Ascending aorta (tissue), 2 donors: ENCODE results near the gene GIT1. TPM values are rescaled to one million over a fixed set of nuclear protein-coding genes. Genes with fewer than 3 reads are reported as not detected.

Experiments
- DNase-seq, 2 donors: peaks; one replicate each; pipeline ENCODE4 v3.0.0-alpha.2; 2019; ENCODE audit warnings: low spot score in 2 of 2
- H3K27ac ChIP-seq, 2 donors: fragments of 200-600 bp; sonication (generic); one replicate each; pipeline ENCODE4 v1.5.1; 2016 to 2017; ENCODE audit warnings: mild to moderate bottlenecking in 1 of 2
- H3K27me3 ChIP-seq: fragments of 200-600 bp; sonication (generic); one replicate; pipeline ENCODE4 v1.5.1; 2017
- H3K36me3 ChIP-seq, 2 donors: fragments of 200-600 bp; sonication (generic); one replicate each; pipeline ENCODE4 v1.5.1; 2016
- H3K4me1 ChIP-seq, 2 donors: fragments of 200-600 bp; sonication (generic); one replicate each; pipeline ENCODE4 v1.5.1; 2016 to 2017; ENCODE audit warnings: mild to moderate bottlenecking in 1 of 2
- H3K4me3 ChIP-seq, 2 donors: fragments of 200-600 bp; sonication (generic); one replicate each; pipeline ENCODE4 v1.5.1; 2016 to 2017; ENCODE audit warnings: mild to moderate bottlenecking in 1 of 2
- H3K9me3 ChIP-seq, 2 donors: fragments of 200-600 bp; sonication (generic); one replicate each; pipeline ENCODE4 v1.5.1; 2016
- CTCF ChIP-seq, 3 experiments: fragments of 200-600 bp in 2 of 3; fragments of 450-650 bp in 1 of 3; sonication (generic) in 2 of 3; IDR thresholded peaks; one replicate each; pipeline ENCODE4 v1.5.1; 2016 to 2019; ENCODE audit warnings: antibody characterized with exemption in 3 of 3, mild to moderate bottlenecking in 1 of 3, moderate library complexity in 1 of 3
- intact Hi-C: fragments of 100-400 bp; cut with DNase I; formaldehyde crosslinking; loops from one replicate; pipeline ENCODE4 v1.15.1; 2023
- total RNA-seq: library from RNA; depleted of rRNA; stranded (reverse); fragments of >200 nt; gene quantifications from one replicate; pipeline ENCODE4 v1.1.0, GENCODE V29; 2016

Gene GIT1
- total RNA-seq, 1 donor from 2014 or later, result 142 TPM

- no peaks in the 10 kb centered on the region for H3K4me1 ChIP-seq
- intact Hi-C loops, result no loop called here
Observed at GRCh38 chr17:29549177-29549923, 40.1 kb downstream of the GIT1 start.

GRCh38 chr17:29546830-29547229 is 42.6 kb downstream of the GIT1 start:
- no peak for TF ChIP-seq CTCF (IDR thresholded peaks at IDR 0.05)
- Histone ChIP-seq H3K9me3 (no peaks in the 10 kb centered on the region), H3K4me1 (no peaks in the 10 kb centered on the region), H3K27me3 (no peaks in the 10 kb centered on the region), H3K36me3 (peaks cover 11 to 33% of the 10 kb centered on the region in 2 donors), H3K27ac (no peak overlapping the region), H3K4me3 (no peak overlapping the region)
- intact Hi-C loops, result no loop called here
- DNase-seq, result no peak

More at GRCh38 chr17:29549177-29549923, 40.1 kb downstream of the GIT1 start:
- Histone ChIP-seq H3K27ac (no peak overlapping the region), H3K27me3 (no peaks in the 10 kb centered on the region), H3K4me3 (no peak overlapping the region), H3K36me3 (peaks cover 0 to 7% of the 10 kb centered on the region in 2 donors), H3K9me3 (no peaks in the 10 kb centered on the region)
- no peak for TF ChIP-seq CTCF (IDR thresholded peaks at IDR 0.05)
- DNase-seq, result no peak

GRCh38 chr17:29546085-29546484 is 43.4 kb downstream of the GIT1 start:
- Histone ChIP-seq H3K27ac (no peak overlapping the region), H3K4me1 (no peaks in the 10 kb centered on the region), H3K9me3 (no peaks in the 10 kb centered on the region), H3K4me3 (no peak overlapping the region), H3K36me3 (peaks cover 16 to 37% of the 10 kb centered on the region in 2 donors), H3K27me3 (no peaks in the 10 kb centered on the region)
- intact Hi-C loops, result no loop called here
- DNase-seq, result no peak
- no peak for TF ChIP-seq CTCF (IDR thresholded peaks at IDR 0.05)

- no peak for DNase-seq
- Histone ChIP-seq H3K27ac (no peak overlapping the region), H3K4me3 (no peak overlapping the region), H3K27me3 (no peaks in the 10 kb centered on the region), H3K36me3 (peaks cover 20 to 54% of the 10 kb centered on the region in 2 donors), H3K4me1 (no peaks in the 10 kb centered on the region), H3K9me3 (no peaks in the 10 kb centered on the region)
- TF ChIP-seq CTCF (IDR thresholded peaks at IDR 0.05), result no peak
- intact Hi-C loops, result no loop called here
Observed at GRCh38 chr17:29544066-29544465, 45.4 kb downstream of the GIT1 start.

- Histone ChIP-seq H3K4me1 (no peaks in the 10 kb centered on the region), H3K36me3 (peaks cover 40 to 54% of the 10 kb centered on the region in 2 donors), H3K9me3 (no peaks in the 10 kb centered on the region), H3K27ac (no peak overlapping the region), H3K27me3 (no peaks in the 10 kb centered on the region), H3K4me3 (no peak overlapping the region)
- TF ChIP-seq CTCF (IDR thresholded peaks at IDR 0.05), result no peak
- intact Hi-C loops, result loop anchor here (10.0 kb wide), 1 partner anchor 389 kb away; no protein-coding TSS in a partner anchor
- no peak for DNase-seq
Observed at GRCh38 chr17:29533976-29534375, 55.5 kb downstream of the GIT1 start.
